Measurements from ENCODE around the gene ANAPC2.

DNA sequence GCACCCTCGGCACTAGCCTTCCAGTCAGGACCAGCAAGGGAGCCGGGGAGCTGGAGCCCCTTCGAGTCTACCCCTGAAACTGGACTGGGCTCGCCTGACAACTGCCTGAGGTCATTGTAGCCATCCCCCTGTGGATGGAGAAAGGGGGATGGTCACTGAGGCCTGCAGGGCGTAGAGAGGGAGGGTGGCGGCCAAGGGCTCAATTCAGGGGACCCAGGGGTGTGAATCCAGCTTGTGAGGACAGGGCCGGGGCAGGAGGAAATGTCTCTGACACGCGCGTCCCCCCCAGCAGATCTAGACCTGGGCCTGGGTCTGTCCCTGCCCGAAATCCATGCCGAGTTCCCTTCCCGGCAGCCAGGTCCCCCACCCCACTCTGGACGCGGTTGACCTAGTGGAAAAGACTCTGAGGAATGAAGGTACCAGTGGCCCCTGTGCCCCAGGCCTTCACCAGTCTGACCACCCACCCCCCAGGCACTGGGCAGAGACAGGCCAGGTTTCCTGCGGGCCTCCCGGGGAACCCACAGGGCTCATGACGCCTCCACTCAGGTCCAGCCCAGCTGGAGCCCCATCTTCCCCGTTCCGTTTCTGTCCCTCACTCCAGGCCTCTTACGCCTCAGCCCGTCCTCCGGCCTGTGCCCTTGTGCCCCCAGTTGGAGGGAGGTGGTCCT, 43.1 kb upstream of the ANAPC2 start:
- TF ChIP-seq, protein P1, sequence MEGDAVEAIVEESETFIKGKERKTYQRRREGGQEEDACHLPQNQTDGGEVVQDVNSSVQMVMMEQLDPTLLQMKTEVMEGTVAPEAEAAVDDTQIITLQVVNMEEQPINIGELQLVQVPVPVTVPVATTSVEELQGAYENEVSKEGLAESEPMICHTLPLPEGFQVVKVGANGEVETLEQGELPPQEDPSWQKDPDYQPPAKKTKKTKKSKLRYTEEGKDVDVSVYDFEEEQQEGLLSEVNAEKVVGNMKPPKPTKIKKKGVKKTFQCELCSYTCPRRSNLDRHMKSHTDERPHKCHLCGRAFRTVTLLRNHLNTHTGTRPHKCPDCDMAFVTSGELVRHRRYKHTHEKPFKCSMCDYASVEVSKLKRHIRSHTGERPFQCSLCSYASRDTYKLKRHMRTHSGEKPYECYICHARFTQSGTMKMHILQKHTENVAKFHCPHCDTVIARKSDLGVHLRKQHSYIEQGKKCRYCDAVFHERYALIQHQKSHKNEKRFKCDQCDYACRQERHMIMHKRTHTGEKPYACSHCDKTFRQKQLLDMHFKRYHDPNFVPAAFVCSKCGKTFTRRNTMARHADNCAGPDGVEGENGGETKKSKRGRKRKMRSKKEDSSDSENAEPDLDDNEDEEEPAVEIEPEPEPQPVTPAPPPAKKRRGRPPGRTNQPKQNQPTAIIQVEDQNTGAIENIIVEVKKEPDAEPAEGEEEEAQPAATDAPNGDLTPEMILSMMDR (IDR thresholded peaks at IDR 0.05; ENCODE audit: insufficient read depth, low read depth, low read length): no peak
- TF ChIP-seq EZH2 (IDR thresholded peaks at IDR 0.05; ENCODE audit: insufficient read depth, low read length): no peak

All from astrocyte (in vitro differentiated cells and primary cell).